HEK293 (cell line): Measurements from ENCODE around the gene NUDT21.
A peak's percentile ranks its signal among the peaks of the same experiment; 100 is the strongest.

Experiments used
- OVOL3 ChIP-seq: fragments of 450-650 bp; formaldehyde crosslinking; IDR thresholded peaks from 2 replicates; pipeline ENCODE4 v1.5.1; 2016; ENCODE audit warnings: missing biosample characterization, missing genetic modification characterization
- PRDM1 ChIP-seq: fragments of 450-650 bp; formaldehyde crosslinking; IDR thresholded peaks from 2 replicates; pipeline ENCODE4; 2016; ENCODE audit warnings: missing biosample characterization, missing genetic modification characterization
- RBAK ChIP-seq: fragments of 450-650 bp; formaldehyde crosslinking; IDR thresholded peaks from 2 replicates; pipeline ENCODE4 v1.5.1; 2016; ENCODE audit warnings: missing biosample characterization, missing genetic modification characterization
- TCF7L2 ChIP-seq: IDR thresholded peaks from 2 replicates; pipeline ENCODE4 v1.6.1; 2011; ENCODE audit warnings: low read depth, mild to moderate bottlenecking, inconsistent platforms, low read length, moderate library complexity, borderline replicate concordance
- WT1 ChIP-seq: fragments of 450-650 bp; formaldehyde crosslinking; IDR thresholded peaks from 2 replicates; pipeline ENCODE4 v1.5.1; 2016; ENCODE audit warnings: missing biosample characterization, missing genetic modification characterization
- ZBTB17 ChIP-seq: fragments of 450-650 bp; formaldehyde crosslinking; IDR thresholded peaks from 2 replicates; pipeline ENCODE4 v1.5.1; 2016; ENCODE audit warnings: missing biosample characterization, missing genetic modification characterization
- ZEB2 ChIP-seq: fragments of 450-650 bp; formaldehyde crosslinking; IDR thresholded peaks from 2 replicates; pipeline ENCODE4 v1.5.1; 2016; ENCODE audit warnings: missing biosample characterization, missing genetic modification characterization
- ZFP37 ChIP-seq: fragments of 450-650 bp; formaldehyde crosslinking; IDR thresholded peaks from 2 replicates; pipeline ENCODE4 v1.5.1; 2016; ENCODE audit warnings: missing biosample characterization, missing genetic modification characterization
- ZNF112 ChIP-seq: fragments of 450-650 bp; formaldehyde crosslinking; IDR thresholded peaks from 2 replicates; pipeline ENCODE4 v1.5.0; 2017; ENCODE audit warnings: missing biosample characterization, missing genetic modification characterization
- ZNF140 ChIP-seq: fragments of 450-650 bp; formaldehyde crosslinking; IDR thresholded peaks from 2 replicates; pipeline ENCODE4 v1.5.1; 2016; ENCODE audit warnings: missing biosample characterization, missing genetic modification characterization
- ZNF169 ChIP-seq: fragments of 450-650 bp; formaldehyde crosslinking; IDR thresholded peaks from 2 replicates; pipeline ENCODE4 v1.5.1; 2016; ENCODE audit warnings: missing biosample characterization, missing genetic modification characterization
- ZNF184 ChIP-seq: fragments of 450-650 bp; IDR thresholded peaks from 2 replicates; pipeline ENCODE4 v1.5.1; 2018; ENCODE audit warnings: missing biosample characterization, mild to moderate bottlenecking, missing genetic modification characterization
- ZNF211 ChIP-seq: fragments of 450-650 bp; formaldehyde crosslinking; IDR thresholded peaks from 2 replicates; pipeline ENCODE4 v1.5.1; 2016; ENCODE audit warnings: low read depth, missing biosample characterization, missing genetic modification characterization
- ZNF391 ChIP-seq: fragments of 450-650 bp; formaldehyde crosslinking; IDR thresholded peaks from 2 replicates; pipeline ENCODE4 v1.5.1; 2016; ENCODE audit warnings: low read depth, missing biosample characterization, missing genetic modification characterization, borderline replicate concordance
- ZNF560 ChIP-seq: fragments of 450-650 bp; formaldehyde crosslinking; IDR thresholded peaks from 2 replicates; pipeline ENCODE4 v1.5.1; 2017; ENCODE audit warnings: missing biosample characterization, missing genetic modification characterization, borderline replicate concordance
- ZNF600 ChIP-seq: fragments of 450-650 bp; formaldehyde crosslinking; IDR thresholded peaks from 2 replicates; pipeline ENCODE4 v1.5.1; 2016; ENCODE audit warnings: missing biosample characterization, missing genetic modification characterization
- ZNF660 ChIP-seq: fragments of 450-650 bp; IDR thresholded peaks from 2 replicates; pipeline ENCODE4 v1.5.1; 2018; ENCODE audit warnings: missing biosample characterization, mild to moderate bottlenecking, missing genetic modification characterization
- ZNF664 ChIP-seq: fragments of 450-650 bp; formaldehyde crosslinking; IDR thresholded peaks from 2 replicates; pipeline ENCODE4 v1.5.1; 2016; ENCODE audit warnings: missing biosample characterization, missing genetic modification characterization
- ZNF776 ChIP-seq: fragments of 450-650 bp; formaldehyde crosslinking; IDR thresholded peaks from 2 replicates; pipeline ENCODE4 v1.5.0; 2017; ENCODE audit warnings: missing biosample characterization, missing genetic modification characterization, borderline replicate concordance
- ZNF777 ChIP-seq: fragments of 450-650 bp; formaldehyde crosslinking; IDR thresholded peaks from 2 replicates; pipeline ENCODE4 v1.5.1; 2017; ENCODE audit warnings: missing biosample characterization, missing genetic modification characterization, borderline replicate concordance
- ZNF791 ChIP-seq: fragments of 450-650 bp; formaldehyde crosslinking; IDR thresholded peaks from 2 replicates; pipeline ENCODE4 v1.5.1; 2016; ENCODE audit warnings: missing biosample characterization, missing genetic modification characterization
- TF ChIP-seq, protein P1 (sequence below): fragments of 450-650 bp; formaldehyde crosslinking; IDR thresholded peaks from 2 replicates; pipeline ENCODE4 v1.5.1; 2016; ENCODE audit warnings: missing biosample characterization, missing genetic modification characterization
- TF ChIP-seq, protein P2 (sequence below): fragments of 450-650 bp; formaldehyde crosslinking; IDR thresholded peaks from 2 replicates; pipeline ENCODE4 v1.5.1; 2017; ENCODE audit warnings: missing biosample characterization, missing genetic modification characterization
- TF ChIP-seq, protein P3 (sequence below): fragments of 450-650 bp; formaldehyde crosslinking; IDR thresholded peaks from 2 replicates; pipeline ENCODE4 v1.5.1; 2016; ENCODE audit warnings: missing biosample characterization, missing genetic modification characterization
- TF ChIP-seq, protein P4 (sequence below): fragments of 450-650 bp; formaldehyde crosslinking; IDR thresholded peaks from 2 replicates; pipeline ENCODE4 v1.5.1; 2016; ENCODE audit warnings: missing biosample characterization, missing genetic modification characterization

Gene NUDT21

DNA sequence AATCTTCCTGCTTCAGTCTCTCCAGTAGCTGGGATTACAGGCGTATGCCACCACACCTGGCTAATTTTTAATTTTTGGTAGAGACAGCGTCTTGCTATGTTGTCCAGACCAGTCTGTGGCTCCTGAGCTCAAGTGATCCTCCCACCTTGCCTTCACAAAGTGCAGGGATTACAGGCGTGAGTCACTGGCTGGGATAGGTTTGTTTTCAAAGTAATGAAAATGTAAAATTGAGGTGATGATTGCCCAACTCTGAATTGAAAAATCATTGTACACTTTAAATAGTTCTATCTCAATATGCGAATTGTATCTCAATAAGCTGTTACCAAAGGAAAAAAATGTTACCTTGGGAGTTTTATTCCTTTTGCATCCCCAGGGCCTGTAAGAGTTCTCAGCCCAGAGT is 24.5 kb downstream of the NUDT21 start (continued):
- TF ChIP-seq ZNF140 (tag by site-specific recombination): no peak
- no peak for TF ChIP-seq ZNF791 (tag by site-specific recombination)
- TF ChIP-seq ZNF660: peak; percentile 76; the same call in 1 of the 2 replicates
- no peak for TF ChIP-seq ZNF391 (tag by site-specific recombination)
- TF ChIP-seq ZNF184 (tag by site-specific recombination): no peak
- no peak for TF ChIP-seq ZFP37 (tag by site-specific recombination)
- TF ChIP-seq ZNF776 (tag by site-specific recombination): no peak
- TF ChIP-seq ZBTB17 (tag by site-specific recombination): peak; percentile 37; the same call in 1 of the 2 replicates
- no peak for TF ChIP-seq ZNF560 (tag by site-specific recombination)
- TF ChIP-seq, protein P1, sequence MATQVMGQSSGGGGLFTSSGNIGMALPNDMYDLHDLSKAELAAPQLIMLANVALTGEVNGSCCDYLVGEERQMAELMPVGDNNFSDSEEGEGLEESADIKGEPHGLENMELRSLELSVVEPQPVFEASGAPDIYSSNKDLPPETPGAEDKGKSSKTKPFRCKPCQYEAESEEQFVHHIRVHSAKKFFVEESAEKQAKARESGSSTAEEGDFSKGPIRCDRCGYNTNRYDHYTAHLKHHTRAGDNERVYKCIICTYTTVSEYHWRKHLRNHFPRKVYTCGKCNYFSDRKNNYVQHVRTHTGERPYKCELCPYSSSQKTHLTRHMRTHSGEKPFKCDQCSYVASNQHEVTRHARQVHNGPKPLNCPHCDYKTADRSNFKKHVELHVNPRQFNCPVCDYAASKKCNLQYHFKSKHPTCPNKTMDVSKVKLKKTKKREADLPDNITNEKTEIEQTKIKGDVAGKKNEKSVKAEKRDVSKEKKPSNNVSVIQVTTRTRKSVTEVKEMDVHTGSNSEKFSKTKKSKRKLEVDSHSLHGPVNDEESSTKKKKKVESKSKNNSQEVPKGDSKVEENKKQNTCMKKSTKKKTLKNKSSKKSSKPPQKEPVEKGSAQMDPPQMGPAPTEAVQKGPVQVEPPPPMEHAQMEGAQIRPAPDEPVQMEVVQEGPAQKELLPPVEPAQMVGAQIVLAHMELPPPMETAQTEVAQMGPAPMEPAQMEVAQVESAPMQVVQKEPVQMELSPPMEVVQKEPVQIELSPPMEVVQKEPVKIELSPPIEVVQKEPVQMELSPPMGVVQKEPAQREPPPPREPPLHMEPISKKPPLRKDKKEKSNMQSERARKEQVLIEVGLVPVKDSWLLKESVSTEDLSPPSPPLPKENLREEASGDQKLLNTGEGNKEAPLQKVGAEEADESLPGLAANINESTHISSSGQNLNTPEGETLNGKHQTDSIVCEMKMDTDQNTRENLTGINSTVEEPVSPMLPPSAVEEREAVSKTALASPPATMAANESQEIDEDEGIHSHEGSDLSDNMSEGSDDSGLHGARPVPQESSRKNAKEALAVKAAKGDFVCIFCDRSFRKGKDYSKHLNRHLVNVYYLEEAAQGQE: no peak
- no peak for TF ChIP-seq ZEB2
- TF ChIP-seq ZNF112 (tag by site-specific recombination): no peak
- no peak for TF ChIP-seq ZNF169 (tag by site-specific recombination)
- no peak for TF ChIP-seq RBAK (tag by site-specific recombination)
- TF ChIP-seq ZNF600: 0 out of 2 replicates have a peak, but pooled peaks have one; percentile 49
- TF ChIP-seq, protein P2, sequence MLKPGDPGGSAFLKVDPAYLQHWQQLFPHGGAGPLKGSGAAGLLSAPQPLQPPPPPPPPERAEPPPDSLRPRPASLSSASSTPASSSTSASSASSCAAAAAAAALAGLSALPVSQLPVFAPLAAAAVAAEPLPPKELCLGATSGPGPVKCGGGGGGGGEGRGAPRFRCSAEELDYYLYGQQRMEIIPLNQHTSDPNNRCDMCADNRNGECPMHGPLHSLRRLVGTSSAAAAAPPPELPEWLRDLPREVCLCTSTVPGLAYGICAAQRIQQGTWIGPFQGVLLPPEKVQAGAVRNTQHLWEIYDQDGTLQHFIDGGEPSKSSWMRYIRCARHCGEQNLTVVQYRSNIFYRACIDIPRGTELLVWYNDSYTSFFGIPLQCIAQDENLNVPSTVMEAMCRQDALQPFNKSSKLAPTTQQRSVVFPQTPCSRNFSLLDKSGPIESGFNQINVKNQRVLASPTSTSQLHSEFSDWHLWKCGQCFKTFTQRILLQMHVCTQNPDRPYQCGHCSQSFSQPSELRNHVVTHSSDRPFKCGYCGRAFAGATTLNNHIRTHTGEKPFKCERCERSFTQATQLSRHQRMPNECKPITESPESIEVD (tag by site-specific recombination): peak; percentile 37; the same call in 1 of the 2 replicates
- TF ChIP-seq ZNF211 (tag by site-specific recombination): no peak
- no peak for TF ChIP-seq PRDM1 (tag by site-specific recombination)
- TF ChIP-seq, protein P3, sequence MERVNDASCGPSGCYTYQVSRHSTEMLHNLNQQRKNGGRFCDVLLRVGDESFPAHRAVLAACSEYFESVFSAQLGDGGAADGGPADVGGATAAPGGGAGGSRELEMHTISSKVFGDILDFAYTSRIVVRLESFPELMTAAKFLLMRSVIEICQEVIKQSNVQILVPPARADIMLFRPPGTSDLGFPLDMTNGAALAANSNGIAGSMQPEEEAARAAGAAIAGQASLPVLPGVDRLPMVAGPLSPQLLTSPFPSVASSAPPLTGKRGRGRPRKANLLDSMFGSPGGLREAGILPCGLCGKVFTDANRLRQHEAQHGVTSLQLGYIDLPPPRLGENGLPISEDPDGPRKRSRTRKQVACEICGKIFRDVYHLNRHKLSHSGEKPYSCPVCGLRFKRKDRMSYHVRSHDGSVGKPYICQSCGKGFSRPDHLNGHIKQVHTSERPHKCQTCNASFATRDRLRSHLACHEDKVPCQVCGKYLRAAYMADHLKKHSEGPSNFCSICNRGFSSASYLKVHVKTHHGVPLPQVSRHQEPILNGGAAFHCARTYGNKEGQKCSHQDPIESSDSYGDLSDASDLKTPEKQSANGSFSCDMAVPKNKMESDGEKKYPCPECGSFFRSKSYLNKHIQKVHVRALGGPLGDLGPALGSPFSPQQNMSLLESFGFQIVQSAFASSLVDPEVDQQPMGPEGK (tag by site-specific recombination): no peak
- peak; percentile 91 for TF ChIP-seq ZNF664 (tag by site-specific recombination)
- no peak for TF ChIP-seq ZNF777
- 0 out of 2 replicates have a peak, but pooled peaks have one; percentile 5 for TF ChIP-seq WT1 (tag by site-specific recombination)
- TF ChIP-seq, protein P4, sequence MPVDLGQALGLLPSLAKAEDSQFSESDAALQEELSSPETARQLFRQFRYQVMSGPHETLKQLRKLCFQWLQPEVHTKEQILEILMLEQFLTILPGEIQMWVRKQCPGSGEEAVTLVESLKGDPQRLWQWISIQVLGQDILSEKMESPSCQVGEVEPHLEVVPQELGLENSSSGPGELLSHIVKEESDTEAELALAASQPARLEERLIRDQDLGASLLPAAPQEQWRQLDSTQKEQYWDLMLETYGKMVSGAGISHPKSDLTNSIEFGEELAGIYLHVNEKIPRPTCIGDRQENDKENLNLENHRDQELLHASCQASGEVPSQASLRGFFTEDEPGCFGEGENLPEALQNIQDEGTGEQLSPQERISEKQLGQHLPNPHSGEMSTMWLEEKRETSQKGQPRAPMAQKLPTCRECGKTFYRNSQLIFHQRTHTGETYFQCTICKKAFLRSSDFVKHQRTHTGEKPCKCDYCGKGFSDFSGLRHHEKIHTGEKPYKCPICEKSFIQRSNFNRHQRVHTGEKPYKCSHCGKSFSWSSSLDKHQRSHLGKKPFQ (tag by site-specific recombination): no peak
- no peak for TF ChIP-seq OVOL3 (tag by site-specific recombination)
- TF ChIP-seq TCF7L2: no peak
- TF ChIP-seq, all 188 proteins: peak for 7
